ENCODE data around the gene MEIS1. TPM values are rescaled to one million over a fixed set of nuclear protein-coding genes. Genes with fewer than 3 reads are reported as not detected.
A peak's percentile ranks its signal among the peaks of the same experiment; 100 is the strongest.

The MEIS1 gene
- total and polyA plus RNA-seq, 2 donors (not counting 1 experiment from before 2014, with no cell fraction given): 48.3 to 139 TPM

DNA sequence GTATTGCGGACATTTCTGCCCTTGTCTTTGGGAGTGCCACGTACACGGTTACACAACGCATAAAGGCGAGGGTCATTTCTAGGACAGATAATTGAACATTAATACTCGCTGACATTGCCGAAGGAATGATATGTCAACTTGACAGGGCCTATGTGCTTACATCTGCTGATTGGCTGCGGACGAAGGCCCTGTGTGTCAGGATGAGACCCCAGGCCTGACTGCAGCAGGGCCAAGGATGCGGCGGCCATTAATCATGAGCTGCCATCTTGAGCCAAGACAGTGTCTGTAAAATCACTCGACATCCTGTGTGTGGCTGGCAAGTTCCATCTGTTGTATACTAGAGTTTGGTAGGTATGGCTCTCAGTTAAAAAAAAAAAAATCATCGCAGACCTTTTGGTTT lies 96.6 kb downstream of the MEIS1 start:
- Histone ChIP-seq H3K27ac (ENCODE audit: insufficient read depth, low read length) (no peak overlapping the region), H3K9me3 (ENCODE audit: control insufficient read depth, insufficient read depth, low read depth, low read length) (no peaks in the 10 kb centered on the region), H3K9ac (ENCODE audit: insufficient read depth, low read length) (no peak overlapping the region), H3K4me1 (ENCODE audit: control insufficient read depth, extremely low read depth, insufficient read depth, low read length) (no peaks in the 10 kb centered on the region), H3K4me2 (ENCODE audit: extremely low read depth, insufficient read depth, low read length) (no peak overlapping the region), H3K4me3 (replicated peaks in 1 of 4; ENCODE audit: control extremely low read depth in 1 of 4, insufficient read depth in 1 of 4, low read depth in 3 of 4, low read length in 4 of 4) (no peak overlapping the region), H2AFZ (ENCODE audit: low read length) (no peak overlapping the region), H3K79me2 (ENCODE audit: control insufficient read depth, insufficient read depth, low read length) (peaks cover 9% of the 10 kb centered on the region), H3K27me3 (ENCODE audit: control insufficient read depth, insufficient read depth, low read length) (no peaks in the 10 kb centered on the region), H4K20me1 (ENCODE audit: control insufficient read depth, extremely low read depth, insufficient read depth, low read length) (peaks cover 2% of the 10 kb centered on the region), H3K36me3 (ENCODE audit: control insufficient read depth, insufficient read depth, low read length) (peaks cover 2% of the 10 kb centered on the region)
- DNase-seq (ENCODE audit: low read depth in 2 of 2): no peak
- no peak for TF ChIP-seq EZH2 (IDR thresholded peaks at IDR 0.05; ENCODE audit: low read length, missing control alignments)
- TF ChIP-seq, protein P1, sequence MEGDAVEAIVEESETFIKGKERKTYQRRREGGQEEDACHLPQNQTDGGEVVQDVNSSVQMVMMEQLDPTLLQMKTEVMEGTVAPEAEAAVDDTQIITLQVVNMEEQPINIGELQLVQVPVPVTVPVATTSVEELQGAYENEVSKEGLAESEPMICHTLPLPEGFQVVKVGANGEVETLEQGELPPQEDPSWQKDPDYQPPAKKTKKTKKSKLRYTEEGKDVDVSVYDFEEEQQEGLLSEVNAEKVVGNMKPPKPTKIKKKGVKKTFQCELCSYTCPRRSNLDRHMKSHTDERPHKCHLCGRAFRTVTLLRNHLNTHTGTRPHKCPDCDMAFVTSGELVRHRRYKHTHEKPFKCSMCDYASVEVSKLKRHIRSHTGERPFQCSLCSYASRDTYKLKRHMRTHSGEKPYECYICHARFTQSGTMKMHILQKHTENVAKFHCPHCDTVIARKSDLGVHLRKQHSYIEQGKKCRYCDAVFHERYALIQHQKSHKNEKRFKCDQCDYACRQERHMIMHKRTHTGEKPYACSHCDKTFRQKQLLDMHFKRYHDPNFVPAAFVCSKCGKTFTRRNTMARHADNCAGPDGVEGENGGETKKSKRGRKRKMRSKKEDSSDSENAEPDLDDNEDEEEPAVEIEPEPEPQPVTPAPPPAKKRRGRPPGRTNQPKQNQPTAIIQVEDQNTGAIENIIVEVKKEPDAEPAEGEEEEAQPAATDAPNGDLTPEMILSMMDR (conservative IDR thresholded peaks at IDR 0.05 in 1 of 2, IDR thresholded peaks at IDR 0.05 in 1 of 2; ENCODE audit: low read depth in 1 of 2, low read length in 2 of 2): no peak

DNA sequence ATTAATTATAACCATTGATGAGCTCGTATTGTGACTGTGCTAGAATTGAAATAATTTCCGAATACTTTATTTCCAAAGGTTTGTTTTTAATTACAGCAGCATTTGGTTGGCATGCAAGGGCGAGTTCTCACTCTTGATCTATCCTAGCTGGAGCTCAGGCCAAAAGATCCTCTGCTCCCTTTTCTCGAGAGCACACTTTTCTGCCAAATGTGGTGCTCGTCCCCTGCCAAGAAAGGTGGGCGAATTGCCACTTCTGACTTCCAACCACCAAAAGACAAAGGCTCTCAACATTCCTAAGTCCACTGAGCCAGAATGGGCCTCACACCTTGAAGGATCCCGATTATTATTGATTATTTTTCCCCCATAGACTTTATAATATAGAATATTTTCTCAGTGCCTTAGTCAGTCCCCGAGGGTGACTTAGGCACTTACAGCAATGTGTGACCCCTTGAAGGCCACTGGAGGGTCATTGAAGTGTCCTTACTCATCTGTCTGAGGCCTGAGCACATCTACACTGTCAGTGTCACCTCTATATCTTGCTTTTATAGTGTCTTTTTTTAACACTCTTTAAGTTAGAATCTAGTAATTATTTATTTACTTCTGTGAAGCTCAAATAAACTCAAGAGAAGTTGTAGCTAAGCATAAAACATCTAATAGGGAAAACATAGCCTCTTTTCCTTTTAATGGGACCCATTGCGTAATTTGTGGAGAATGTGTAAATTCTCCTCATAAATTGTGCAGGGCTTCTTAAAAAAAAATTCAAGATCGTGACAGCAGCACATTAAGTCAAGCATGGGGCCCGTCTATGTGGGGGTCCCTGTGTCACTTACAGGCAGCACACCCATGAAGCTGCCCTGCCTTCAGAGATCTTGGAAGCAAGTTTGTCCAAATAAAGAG lies 98.3 kb downstream of the MEIS1 start:
- peaks cover 2% of the 10 kb centered on the region for H4K20me1 ChIP-seq (ENCODE audit: control insufficient read depth, extremely low read depth, insufficient read depth, low read length)
- no peak overlapping the region for H3K27ac ChIP-seq (ENCODE audit: insufficient read depth, low read length)
- H3K4me3 ChIP-seq (replicated peaks in 1 of 4; ENCODE audit: control extremely low read depth in 1 of 4, insufficient read depth in 1 of 4, low read depth in 3 of 4, low read length in 4 of 4): no peak overlapping the region
- peak in 1 of 2 donors; percentile 58 for DNase-seq (ENCODE audit: low read depth in 2 of 2)
- peaks cover 17% of the 10 kb centered on the region for H3K79me2 ChIP-seq (ENCODE audit: control insufficient read depth, insufficient read depth, low read length)
- H3K36me3 ChIP-seq (ENCODE audit: control insufficient read depth, insufficient read depth, low read length): peaks cover 2% of the 10 kb centered on the region
- no peak overlapping the region for H2AFZ ChIP-seq (ENCODE audit: low read length)
- H3K4me2 ChIP-seq (ENCODE audit: extremely low read depth, insufficient read depth, low read length): no peak overlapping the region
- TF ChIP-seq, protein P1 (conservative IDR thresholded peaks at IDR 0.05 in 1 of 2, IDR thresholded peaks at IDR 0.05 in 1 of 2; ENCODE audit: low read depth in 1 of 2, low read length in 2 of 2): no peak
- TF ChIP-seq EZH2 (IDR thresholded peaks at IDR 0.05; ENCODE audit: low read length, missing control alignments): no peak
- H3K4me1 ChIP-seq (ENCODE audit: control insufficient read depth, extremely low read depth, insufficient read depth, low read length): peaks cover 5% of the 10 kb centered on the region
- no peaks in the 10 kb centered on the region for H3K27me3 ChIP-seq (ENCODE audit: control insufficient read depth, insufficient read depth, low read length)
- no peaks in the 10 kb centered on the region for H3K9me3 ChIP-seq (ENCODE audit: control insufficient read depth, insufficient read depth, low read depth, low read length)
- no peak overlapping the region for H3K9ac ChIP-seq (ENCODE audit: insufficient read depth, low read length)

DNA sequence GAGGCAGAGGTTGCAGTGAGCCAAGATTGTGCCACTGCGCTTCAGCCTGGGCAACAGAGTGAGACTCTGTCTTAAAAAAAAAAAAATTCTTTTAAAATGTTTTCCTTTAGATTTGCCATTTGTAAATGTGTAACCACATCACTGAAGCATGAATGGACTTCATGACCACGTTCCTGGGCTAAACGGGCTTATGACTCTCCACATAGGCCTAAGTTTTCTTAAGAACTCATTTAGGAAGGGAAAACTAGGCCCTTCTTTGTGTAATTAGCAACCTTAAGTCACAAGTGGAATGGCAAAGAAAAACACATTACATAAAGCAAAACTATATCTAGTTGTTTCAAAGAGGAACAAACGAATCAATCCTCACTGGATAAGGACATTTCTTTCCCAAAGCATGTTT lies 99.5 kb downstream of the MEIS1 start:
- TF ChIP-seq, protein P1 (conservative IDR thresholded peaks at IDR 0.05 in 1 of 2, IDR thresholded peaks at IDR 0.05 in 1 of 2; ENCODE audit: low read depth in 1 of 2, low read length in 2 of 2): no peak
- TF ChIP-seq EZH2 (IDR thresholded peaks at IDR 0.05; ENCODE audit: low read length, missing control alignments): no peak
- Histone ChIP-seq H3K27me3 (ENCODE audit: control insufficient read depth, insufficient read depth, low read length) (no peaks in the 10 kb centered on the region), H3K9me3 (ENCODE audit: control insufficient read depth, insufficient read depth, low read depth, low read length) (no peaks in the 10 kb centered on the region), H2AFZ (ENCODE audit: low read length) (no peak overlapping the region), H3K79me2 (ENCODE audit: control insufficient read depth, insufficient read depth, low read length) (peaks cover 18% of the 10 kb centered on the region), H4K20me1 (ENCODE audit: control insufficient read depth, extremely low read depth, insufficient read depth, low read length) (peaks cover 2% of the 10 kb centered on the region), H3K9ac (ENCODE audit: insufficient read depth, low read length) (no peak overlapping the region), H3K36me3 (ENCODE audit: control insufficient read depth, insufficient read depth, low read length) (peaks cover 2% of the 10 kb centered on the region), H3K27ac (ENCODE audit: insufficient read depth, low read length) (no peak overlapping the region), H3K4me2 (ENCODE audit: extremely low read depth, insufficient read depth, low read length) (no peak overlapping the region), H3K4me1 (ENCODE audit: control insufficient read depth, extremely low read depth, insufficient read depth, low read length) (peaks cover 7% of the 10 kb centered on the region), H3K4me3 (replicated peaks in 1 of 4; ENCODE audit: control extremely low read depth in 1 of 4, insufficient read depth in 1 of 4, low read depth in 3 of 4, low read length in 4 of 4) (no peak overlapping the region)
- DNase-seq (ENCODE audit: low read depth in 2 of 2): peak in 1 of 2 donors; percentile 49
